Endothelial cell of umbilical vein (primary cell): ENCODE data around the gene ADAM17. TPM values are rescaled to one million over a fixed set of nuclear protein-coding genes. Genes with fewer than 3 reads are reported as not detected.

Experiments used
- BruUV-seq: library from RNA; stranded (reverse); fragments of 400-500 nt; replicated peaks from 2 replicates; lab custom pipeline; 2021; lab: Mats Ljungman, UMichigan
- CTCF ChIA-PET: fragments of 300-600, 350-600 bp; sonication (Branson Sonifier 250); formaldehyde crosslinking; loops from one replicate; lab custom pipeline; 2021; ENCODE audit warnings: antibody characterized with exemption, inconsistent platforms; lab: Charles Lee
- POLR2A ChIA-PET: fragments of 300-600, 350-600 bp; sonication (Branson Sonifier 250); formaldehyde crosslinking; loops from one replicate; lab custom pipeline; 2021; ENCODE audit warnings: antibody characterized with exemption, inconsistent platforms; lab: Charles Lee
- DNase-seq: peaks from one replicate; pipeline ENCODE4 v3.0.0-alpha.2; 2011; ENCODE audit warnings: low read depth, low spot score
- FAIRE-seq: peaks from 2 replicates; lab custom pipeline; 2011; peaks lifted over from hg19 to GRCh38; lab: Jason Lieb, UNC
- H2AFZ ChIP-seq: 2 replicates; pipeline ENCODE4 v1.6.0; 2012; ENCODE audit warnings: low read depth, low read length, control low read depth, inconsistent platforms
- H3K27ac ChIP-seq: 2 replicates; pipeline ENCODE4 v1.5.1; 2011; ENCODE audit warnings: low read depth, mild to moderate bottlenecking, control low read depth, low read length, moderate library complexity; ENCODE audit not compliant: insufficient read depth
- H3K27me3 ChIP-seq, 2 experiments: 2 replicates each; pipeline versions ENCODE4 v1.6.0 to v1.6.1; 2011; ENCODE audit warnings: low read length in 2 of 2, mixed read lengths in 1 of 2; ENCODE audit not compliant: control insufficient read depth in 2 of 2, insufficient read depth in 2 of 2
- H3K36me3 ChIP-seq, 2 experiments: 2 replicates in 1 of 2; 3 replicates in 1 of 2; pipeline ENCODE4 v1.5.1; 2011; ENCODE audit warnings: low read length in 2 of 2, mild to moderate bottlenecking in 1 of 2, moderate library complexity in 1 of 2; ENCODE audit not compliant: control insufficient read depth in 2 of 2, insufficient read depth in 2 of 2; ENCODE audit errors: extremely low read depth in 1 of 2
- H3K4me1 ChIP-seq: 3 replicates; pipeline ENCODE4 v1.5.1; 2011; ENCODE audit warnings: mild to moderate bottlenecking, low read length; ENCODE audit not compliant: control insufficient read depth, insufficient read depth; ENCODE audit errors: extremely low read depth
- H3K4me2 ChIP-seq: 2 replicates; pipeline ENCODE4 v1.6.1; 2011; ENCODE audit warnings: low read length, control low read depth, mixed read lengths; ENCODE audit not compliant: insufficient read depth
- H3K4me3 ChIP-seq, 3 experiments: fragments of 200-600 bp in 1 of 3; sonication (generic), shearing (Covaris generic) in 1 of 3; replicated peaks in 1 of 3; 2 replicates each; pipeline ENCODE4 v1.5.1; 2011 to 2016; ENCODE audit warnings: control low read depth in 3 of 3, low read length in 3 of 3, mild to moderate bottlenecking in 2 of 3, inconsistent platforms in 1 of 3, low read depth in 1 of 3, moderate library complexity in 1 of 3; ENCODE audit not compliant: insufficient read depth in 1 of 3
- H3K79me2 ChIP-seq: 2 replicates; pipeline ENCODE4 v1.6.0; 2012; ENCODE audit warnings: low read length, inconsistent platforms; ENCODE audit not compliant: control insufficient read depth, insufficient read depth
- H3K9ac ChIP-seq: replicated peaks from 2 replicates; pipeline ENCODE3; 2011; ENCODE audit warnings: low read length, control low read depth; ENCODE audit not compliant: insufficient read depth; ENCODE audit errors: extremely low read depth
- H3K9me1 ChIP-seq: replicated peaks from 3 replicates; pipeline ENCODE4 v1.6.0; 2011; ENCODE audit warnings: mild to moderate bottlenecking, low read length; ENCODE audit not compliant: control insufficient read depth, insufficient read depth; ENCODE audit errors: extremely low read depth
- H3K9me3 ChIP-seq: replicated peaks from 2 replicates; pipeline ENCODE4 v1.5.1; 2012; ENCODE audit warnings: low read length, inconsistent platforms; ENCODE audit not compliant: control insufficient read depth, insufficient read depth
- H4K20me1 ChIP-seq: replicated peaks from 2 replicates; pipeline ENCODE3; 2011; ENCODE audit warnings: mild to moderate bottlenecking, low read length; ENCODE audit not compliant: control insufficient read depth, insufficient read depth; ENCODE audit errors: extremely low read depth
- EZH2 ChIP-seq: IDR thresholded peaks from 2 replicates; pipeline ENCODE4 v1.6.1; 2012; ENCODE audit warnings: borderline replicate concordance, low read depth, mild to moderate bottlenecking, moderate library complexity, low read length, inconsistent platforms; ENCODE audit not compliant: severe bottlenecking
- GATA2 ChIP-seq: IDR thresholded peaks from 2 replicates; pipeline ENCODE4 v1.7.0; 2011; ENCODE audit warnings: low read depth, mild to moderate bottlenecking, moderate library complexity, mixed read lengths, low read length; ENCODE audit not compliant: insufficient read length, insufficient read depth
- JUN ChIP-seq: IDR thresholded peaks from 2 replicates; pipeline ENCODE4 v1.6.1; 2011; ENCODE audit warnings: borderline replicate concordance, low read depth; ENCODE audit not compliant: insufficient read length, insufficient read depth
- MYC ChIP-seq: IDR thresholded peaks from one replicate; pipeline ENCODE4 v1.6.1; 2011; ENCODE audit warnings: mild to moderate bottlenecking, low read depth, low read length
- POLR2AphosphoS5 ChIP-seq: IDR thresholded peaks from 2 replicates; pipeline ENCODE4 v1.6.1; 2012; ENCODE audit warnings: low read depth, mild to moderate bottlenecking, control low read depth, low read length, moderate library complexity; ENCODE audit not compliant: insufficient read depth
- dilution Hi-C: fragments of 300-500 bp; cut with MboI; formaldehyde crosslinking; loops from one replicate; pipeline ENCODE4 v1.15.0; 2019; ENCODE audit warnings: low sequenced_read_pairs; ENCODE audit not compliant: extremely low pct_ligation_motif_present
- intact Hi-C: fragments of 100-400 bp; cut with micrococcal nuclease; formaldehyde crosslinking; loops from one replicate; pipeline ENCODE4 v1.10.0; 2022
- polyA plus RNA-seq, 4 experiments: library from polyadenylated mRNA; depleted of rRNA in 3 of 4; stranded (reverse) in 3 of 4; unstranded in 1 of 4; fragments of >200 nt; gene quantifications; 2 replicates each; pipeline versions ENCODE4 v1.2.1 to v1.2.3, GENCODE V29; 2011 to 2012; ENCODE audit warnings: missing spikeins in 1 of 4
- total RNA-seq: library from RNA; stranded (reverse); gene quantifications from 2 replicates; pipeline ENCODE4 v1.2.3, GENCODE V29; 2021
- TF ChIP-seq, protein P1 (sequence below), 2 donors: IDR thresholded peaks; 1 replicate in 1 of 2; 2 replicates in 1 of 2; pipeline ENCODE4 v1.5.1; 2011; ENCODE audit warnings: low read length in 2 of 2, mild to moderate bottlenecking in 2 of 2, moderate library complexity in 2 of 2, control low read depth in 1 of 2, inconsistent platforms in 1 of 2, low read depth in 1 of 2; ENCODE audit not compliant: insufficient read depth in 1 of 2; ENCODE audit errors: extremely low read depth in 1 of 2

Gene ADAM17
- total and polyA plus RNA-seq, 2 donors (not counting 3 experiments of a cell fraction or from before 2014, with no cell fraction given): 10.6 to 57.1 TPM

- Histone ChIP-seq H3K4me2 (no peak overlapping the region), H3K9me1 (no peaks in the 10 kb centered on the region), H3K27ac (no peak overlapping the region), H3K79me2 (no peaks in the 10 kb centered on the region), H3K27me3 (no peaks in the 10 kb centered on the region), H3K9ac (no peak overlapping the region), H3K9me3 (no peaks in the 10 kb centered on the region), H3K4me3 (no peak overlapping the region), H2AFZ (no peak overlapping the region), H3K4me1 (no peaks in the 10 kb centered on the region), H4K20me1 (no peaks in the 10 kb centered on the region), H3K36me3 (peaks cover 9 to 23% of the 10 kb centered on the region in 2 experiments)
- intact Hi-C loops (no loop called here), dilution Hi-C loops (no loop called here)
- CTCF ChIA-PET: interaction anchor here (1.4 kb wide), 1 partner anchor 23 kb away, joined by 3 read pairs; no protein-coding TSS in a partner anchor
- TF ChIP-seq GATA2 (no peak), MYC (no peak), JUN (no peak), POLR2AphosphoS5 (no peak)
- POLR2A ChIA-PET: no interaction called here
- no peak for DNase-seq
- FAIRE-seq: no peak
- BruUV-seq: no TSS peak
These were observed 31.3 kb downstream of the ADAM17 start for GRCh38 chr2:9524291-9524690.

DNA sequence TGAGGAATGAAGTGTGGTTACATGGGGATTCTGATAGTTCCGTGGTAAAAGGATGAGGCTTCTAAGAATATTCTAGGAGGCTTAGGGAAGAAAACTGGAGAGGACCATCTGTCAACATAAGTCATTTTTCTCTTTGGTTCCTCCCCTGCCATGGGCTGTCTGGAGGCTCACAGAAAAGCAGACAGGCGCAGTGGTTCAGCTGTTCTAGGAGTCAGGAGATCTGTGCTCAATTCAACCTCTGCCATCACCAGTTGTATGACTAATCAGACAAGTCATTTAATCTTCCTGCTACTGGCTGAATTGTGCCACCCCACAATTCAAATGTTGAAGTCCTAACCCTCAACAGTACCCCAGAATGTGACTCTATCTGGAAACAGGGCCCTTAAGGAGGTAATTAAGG is 36.4 kb downstream of the ADAM17 start:
- no peak overlapping the region for H3K9ac ChIP-seq
- no peaks in the 10 kb centered on the region for H3K4me1 ChIP-seq
- H4K20me1 ChIP-seq: no peaks in the 10 kb centered on the region
- no peak for FAIRE-seq
- H3K9me1 ChIP-seq: no peaks in the 10 kb centered on the region
- no peak overlapping the region for H2AFZ ChIP-seq
- TF ChIP-seq GATA2 (no peak), EZH2 (no peak), MYC (no peak), JUN (no peak)
- TF ChIP-seq, protein P1, sequence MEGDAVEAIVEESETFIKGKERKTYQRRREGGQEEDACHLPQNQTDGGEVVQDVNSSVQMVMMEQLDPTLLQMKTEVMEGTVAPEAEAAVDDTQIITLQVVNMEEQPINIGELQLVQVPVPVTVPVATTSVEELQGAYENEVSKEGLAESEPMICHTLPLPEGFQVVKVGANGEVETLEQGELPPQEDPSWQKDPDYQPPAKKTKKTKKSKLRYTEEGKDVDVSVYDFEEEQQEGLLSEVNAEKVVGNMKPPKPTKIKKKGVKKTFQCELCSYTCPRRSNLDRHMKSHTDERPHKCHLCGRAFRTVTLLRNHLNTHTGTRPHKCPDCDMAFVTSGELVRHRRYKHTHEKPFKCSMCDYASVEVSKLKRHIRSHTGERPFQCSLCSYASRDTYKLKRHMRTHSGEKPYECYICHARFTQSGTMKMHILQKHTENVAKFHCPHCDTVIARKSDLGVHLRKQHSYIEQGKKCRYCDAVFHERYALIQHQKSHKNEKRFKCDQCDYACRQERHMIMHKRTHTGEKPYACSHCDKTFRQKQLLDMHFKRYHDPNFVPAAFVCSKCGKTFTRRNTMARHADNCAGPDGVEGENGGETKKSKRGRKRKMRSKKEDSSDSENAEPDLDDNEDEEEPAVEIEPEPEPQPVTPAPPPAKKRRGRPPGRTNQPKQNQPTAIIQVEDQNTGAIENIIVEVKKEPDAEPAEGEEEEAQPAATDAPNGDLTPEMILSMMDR (IDR thresholded peaks at IDR 0.05; ENCODE audit: extremely low read depth in 1 of 2, insufficient read depth in 1 of 2, low read depth in 1 of 2, low read length in 2 of 2): no peak
- H3K27me3 ChIP-seq: no peaks in the 10 kb centered on the region
- dilution Hi-C loops (no loop called here), intact Hi-C loops (loop anchor here (5.0 kb wide), 1 partner anchor 878 kb away; no protein-coding TSS in a partner anchor)
- BruUV-seq: no TSS peak
- H3K9me3 ChIP-seq: no peaks in the 10 kb centered on the region
- H3K4me2 ChIP-seq: no peak overlapping the region
- DNase-seq: no peak
- CTCF ChIA-PET: no interaction called here
- no peak overlapping the region for H3K4me3 ChIP-seq
- POLR2A ChIA-PET: no interaction called here
- peaks cover 5 to 21% of the 10 kb centered on the region in 2 experiments for H3K36me3 ChIP-seq
- no peaks in the 10 kb centered on the region for H3K79me2 ChIP-seq
- H3K27ac ChIP-seq: no peak overlapping the region
